HG03469 (cell line): Measurements from ENCODE around the gene PSMD13.

Experiments
- ATAC-seq: cut with Tn5 transposase; IDR thresholded peaks from one replicate; pipeline ENCODE4 v1.9.1; 2021; ENCODE audit warnings: mild to moderate bottlenecking, moderate library complexity, moderate number of reproducible peaks; ENCODE audit not compliant: unreplicated experiment

PSMD13 gene

GRCh38 chr11:270451-271318, 33.9 kb downstream of the PSMD13 start:
- ATAC-seq = no peak

DNA sequence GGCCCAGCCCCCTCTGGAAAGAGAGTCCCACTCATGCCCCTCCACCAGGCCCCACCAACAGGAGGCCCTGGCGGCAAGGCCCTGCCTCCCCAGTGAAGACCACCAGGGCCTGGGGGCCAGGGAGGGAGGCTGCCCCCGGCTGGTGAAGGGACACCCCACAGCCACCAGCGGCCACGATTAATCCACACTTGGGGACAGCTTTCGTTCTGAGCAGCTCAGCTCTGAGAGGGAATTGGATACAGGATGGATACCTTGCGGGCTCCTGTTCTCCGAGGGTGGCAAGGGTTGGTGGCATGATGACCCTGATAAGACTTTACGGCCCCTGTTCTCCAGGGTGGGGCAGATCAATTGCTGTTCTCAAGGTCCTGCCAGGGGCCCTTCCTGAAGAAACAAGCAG, 34.5 kb downstream of the PSMD13 start:
- no peak for ATAC-seq

GRCh38 chr11:272195-272930, 35.6 kb downstream of the PSMD13 start:
- no peak for ATAC-seq

- ATAC-seq = no peak
Measured at GRCh38 chr11:272931-273198, 36.1 kb downstream of the PSMD13 start.

GRCh38 chr11:276219-276618, 39.4 kb downstream of the PSMD13 start:
- ATAC-seq = no peak

GRCh38 chr11:278001-278951, 41.5 kb downstream of the PSMD13 start, which contains the start of gene NLRP6:
NLRP6 (plus strand) TSS chr11:278407; CDS start chr11:278570, 163 bp downstream.
- ATAC-seq = no peak

DNA sequence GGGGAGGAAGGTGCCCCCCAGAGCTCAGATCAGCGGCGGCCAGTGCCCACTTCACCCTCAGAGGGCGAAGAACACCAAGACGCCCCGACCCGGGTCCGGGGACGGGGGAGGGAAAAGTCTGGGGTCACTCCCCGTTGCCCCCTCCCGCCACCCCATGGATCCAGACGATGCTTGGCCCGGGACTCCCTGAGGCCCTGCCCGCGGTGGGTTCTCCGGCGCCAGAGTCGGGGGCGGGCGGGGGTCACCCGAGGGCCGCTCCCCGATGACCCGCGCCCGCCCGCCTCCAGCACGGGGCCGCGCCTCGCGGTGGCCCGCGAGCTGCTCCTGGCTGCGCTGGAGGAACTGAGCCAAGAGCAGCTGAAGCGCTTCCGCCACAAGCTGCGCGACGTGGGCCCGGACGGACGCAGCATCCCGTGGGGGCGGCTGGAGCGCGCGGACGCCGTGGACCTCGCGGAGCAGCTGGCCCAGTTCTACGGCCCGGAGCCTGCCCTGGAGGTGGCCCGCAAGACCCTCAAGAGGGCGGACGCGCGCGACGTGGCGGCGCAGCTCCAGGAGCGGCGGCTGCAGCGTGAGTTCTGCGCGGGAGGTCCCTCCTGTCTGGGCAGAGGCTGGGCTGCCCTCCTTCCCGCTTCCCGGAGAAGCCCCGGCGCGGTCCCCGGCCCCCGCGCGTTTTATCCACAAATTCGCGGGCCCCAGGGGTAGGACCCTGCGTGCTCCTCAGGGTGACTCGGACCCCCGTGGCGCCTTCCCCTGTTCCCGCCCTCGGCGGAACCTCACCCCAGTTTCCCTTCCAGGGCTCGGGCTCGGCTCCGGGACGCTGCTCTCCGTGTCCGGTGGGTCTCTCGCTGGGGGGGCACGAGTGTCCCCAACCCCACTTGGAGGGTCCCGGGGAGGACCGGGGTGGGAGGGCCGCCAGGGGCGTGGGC, 42.5 kb downstream of the PSMD13 start:
- ATAC-seq = no peak

- no peak for ATAC-seq
Measured at GRCh38 chr11:279966-280705, 43.4 kb downstream of the PSMD13 start.

DNA sequence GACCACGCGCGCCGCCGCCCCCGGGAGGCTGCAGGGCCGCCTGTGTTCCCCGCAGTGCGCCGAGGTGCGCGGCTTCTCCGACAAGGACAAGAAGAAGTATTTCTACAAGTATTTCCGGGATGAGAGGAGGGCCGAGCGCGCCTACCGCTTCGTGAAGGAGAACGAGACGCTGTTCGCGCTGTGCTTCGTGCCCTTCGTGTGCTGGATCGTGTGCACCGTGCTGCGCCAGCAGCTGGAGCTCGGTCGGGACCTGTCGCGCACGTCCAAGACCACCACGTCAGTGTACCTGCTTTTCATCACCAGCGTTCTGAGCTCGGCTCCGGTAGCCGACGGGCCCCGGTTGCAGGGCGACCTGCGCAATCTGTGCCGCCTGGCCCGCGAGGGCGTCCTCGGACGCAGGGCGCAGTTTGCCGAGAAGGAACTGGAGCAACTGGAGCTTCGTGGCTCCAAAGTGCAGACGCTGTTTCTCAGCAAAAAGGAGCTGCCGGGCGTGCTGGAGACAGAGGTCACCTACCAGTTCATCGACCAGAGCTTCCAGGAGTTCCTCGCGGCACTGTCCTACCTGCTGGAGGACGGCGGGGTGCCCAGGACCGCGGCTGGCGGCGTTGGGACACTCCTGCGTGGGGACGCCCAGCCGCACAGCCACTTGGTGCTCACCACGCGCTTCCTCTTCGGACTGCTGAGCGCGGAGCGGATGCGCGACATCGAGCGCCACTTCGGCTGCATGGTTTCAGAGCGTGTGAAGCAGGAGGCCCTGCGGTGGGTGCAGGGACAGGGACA, 44.1 kb downstream of the PSMD13 start:
- no peak for ATAC-seq

DNA sequence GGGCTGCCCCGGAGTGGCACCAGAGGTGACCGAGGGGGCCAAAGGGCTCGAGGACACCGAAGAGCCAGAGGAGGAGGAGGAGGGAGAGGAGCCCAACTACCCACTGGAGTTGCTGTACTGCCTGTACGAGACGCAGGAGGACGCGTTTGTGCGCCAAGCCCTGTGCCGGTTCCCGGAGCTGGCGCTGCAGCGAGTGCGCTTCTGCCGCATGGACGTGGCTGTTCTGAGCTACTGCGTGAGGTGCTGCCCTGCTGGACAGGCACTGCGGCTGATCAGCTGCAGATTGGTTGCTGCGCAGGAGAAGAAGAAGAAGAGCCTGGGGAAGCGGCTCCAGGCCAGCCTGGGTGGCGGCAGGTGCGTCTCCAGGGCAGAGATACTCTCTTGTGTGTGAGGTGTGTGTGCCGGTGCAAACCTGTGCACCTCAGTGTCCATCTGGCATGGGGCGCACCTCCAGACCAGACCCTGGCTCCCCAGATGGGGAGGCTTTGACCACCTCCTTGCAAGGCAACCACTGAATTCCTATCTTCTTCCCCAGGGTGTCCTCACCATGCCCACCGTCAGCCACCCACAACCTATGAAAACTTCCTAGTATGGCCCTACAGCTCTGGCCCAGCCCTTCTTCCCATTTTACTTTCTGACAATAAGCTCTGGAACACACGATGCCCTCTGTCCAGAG, 44.8 kb downstream of the PSMD13 start:
- no peak for ATAC-seq

GRCh38 chr11:282171-282570, 45.4 kb downstream of the PSMD13 start:
- ATAC-seq = no peak

GRCh38 chr11:282630-283360, 46.0 kb downstream of the PSMD13 start:
- no peak for ATAC-seq

GRCh38 chr11:283405-284104, 46.8 kb downstream of the PSMD13 start:
- no peak for ATAC-seq

GRCh38 chr11:284105-285020, 47.6 kb downstream of the PSMD13 start:
- ATAC-seq = no peak

DNA sequence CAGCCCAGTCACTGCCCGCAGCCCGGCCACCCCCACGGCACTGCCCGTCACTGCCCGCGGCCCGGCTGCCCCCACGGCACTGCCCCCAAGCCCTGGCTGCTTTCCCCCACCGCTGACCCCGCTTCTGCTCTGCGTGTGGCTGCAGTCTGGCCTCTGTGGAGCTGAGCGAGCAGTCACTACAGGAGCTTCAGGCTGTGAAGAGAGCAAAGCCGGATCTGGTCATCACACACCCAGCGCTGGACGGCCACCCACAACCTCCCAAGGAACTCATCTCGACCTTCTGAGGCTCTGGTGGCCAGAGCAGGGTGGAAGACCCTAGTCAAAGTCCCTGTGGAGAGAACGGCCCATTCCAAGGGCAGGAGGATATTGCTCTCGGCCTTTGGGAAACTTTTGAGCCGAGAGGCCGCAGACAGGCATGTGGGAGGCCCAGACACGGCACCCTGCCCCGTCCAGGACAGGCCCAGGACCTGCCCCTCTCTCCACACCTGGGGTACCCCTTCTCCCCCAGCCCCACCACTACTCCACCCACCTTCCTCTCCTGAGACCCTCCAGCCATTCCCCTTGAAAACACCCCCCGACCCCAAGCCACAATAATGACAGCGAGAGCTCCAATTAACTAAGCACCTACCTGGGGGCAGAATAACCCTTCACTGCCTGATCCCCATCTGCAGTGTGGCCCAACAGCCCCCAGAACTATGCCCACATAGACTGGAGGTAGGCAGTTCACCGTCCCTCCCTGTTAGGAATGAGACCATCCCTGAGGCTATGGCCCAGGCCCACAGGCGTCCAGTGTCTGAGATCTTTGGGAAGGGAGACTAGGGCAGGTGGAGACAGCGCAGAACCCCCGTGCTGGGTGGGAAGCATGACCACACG, 48.5 kb downstream of the PSMD13 start:
- no peak for ATAC-seq
